NCI-H446 treated with DMSO at 0.1 percent for 48 hours (cell line): Measurements from ENCODE around the gene NPAS3.

Experiments
- DNase-seq: peaks from one replicate; lab custom pipeline; 2025; lab: John Stamatoyannopoulos, UW

NPAS3 gene

GRCh38 chr14:33587791-33588190 lies 649.1 kb downstream of the NPAS3 start:
- DNase-seq, result no peak

DNA sequence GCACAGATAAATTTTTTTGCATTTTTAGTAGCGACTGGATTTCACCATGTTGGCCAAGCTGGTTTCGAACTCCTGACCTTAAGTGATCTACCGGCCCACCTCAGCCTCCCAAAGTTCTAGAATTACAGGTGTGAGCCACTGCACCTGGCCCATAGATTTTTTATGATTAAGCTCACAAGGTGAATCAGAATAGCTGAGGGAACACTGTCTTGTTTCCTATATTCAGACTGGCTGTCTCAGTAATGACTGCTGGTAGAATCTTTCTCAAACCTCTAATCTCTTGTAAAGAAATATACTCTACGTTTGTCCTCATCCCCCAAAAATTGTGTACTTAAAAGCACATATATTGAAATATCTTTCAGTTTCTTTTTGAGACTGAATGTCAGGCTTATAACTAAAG lies 650.1 kb downstream of the NPAS3 start:
- DNase-seq, result no peak

DNA sequence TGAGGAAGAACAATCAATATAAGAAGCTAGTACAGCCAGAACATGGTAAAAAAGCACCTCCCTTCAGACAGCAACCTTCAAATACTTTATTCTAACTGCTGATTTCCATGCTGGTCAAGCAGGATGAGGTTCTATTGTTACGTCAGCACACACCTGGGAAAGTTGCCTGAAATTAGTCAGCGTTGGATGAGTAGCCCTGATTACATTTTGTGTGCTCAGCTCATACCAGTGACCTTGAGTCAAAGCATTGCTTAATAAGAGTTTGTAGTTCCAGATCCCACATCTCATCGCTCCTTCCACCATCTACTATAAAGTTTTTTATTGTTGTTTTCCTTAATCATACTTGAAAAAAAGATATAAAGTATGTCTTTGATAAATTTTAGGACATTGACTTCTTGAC lies 650.7 kb downstream of the NPAS3 start:
- no peak for DNase-seq

GRCh38 chr14:33590891-33591630 lies 652.4 kb downstream of the NPAS3 start:
- DNase-seq, result no peak

GRCh38 chr14:33592297-33592696 lies 653.6 kb downstream of the NPAS3 start:
- no peak for DNase-seq

GRCh38 chr14:33596211-33597080 lies 657.8 kb downstream of the NPAS3 start:
- no peak for DNase-seq

DNA sequence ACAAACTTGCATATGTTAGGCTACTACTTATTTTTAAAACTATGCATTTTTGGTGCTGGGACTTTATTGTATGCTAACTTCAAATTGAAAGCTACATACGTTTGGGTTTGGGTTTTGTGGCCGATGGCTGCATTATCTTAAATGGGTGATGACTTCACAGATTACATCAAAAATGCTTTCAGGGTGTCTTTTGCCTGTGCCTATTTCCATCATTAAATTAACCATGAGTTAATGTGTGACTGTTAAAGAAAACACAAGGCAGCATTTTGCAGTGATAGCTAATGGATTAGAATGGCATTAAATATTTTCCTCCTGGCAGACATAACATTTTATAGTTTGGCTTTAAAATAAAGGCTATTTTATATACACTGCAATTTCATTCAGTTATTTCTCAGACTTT lies 659.9 kb downstream of the NPAS3 start:
- DNase-seq, result no peak

DNA sequence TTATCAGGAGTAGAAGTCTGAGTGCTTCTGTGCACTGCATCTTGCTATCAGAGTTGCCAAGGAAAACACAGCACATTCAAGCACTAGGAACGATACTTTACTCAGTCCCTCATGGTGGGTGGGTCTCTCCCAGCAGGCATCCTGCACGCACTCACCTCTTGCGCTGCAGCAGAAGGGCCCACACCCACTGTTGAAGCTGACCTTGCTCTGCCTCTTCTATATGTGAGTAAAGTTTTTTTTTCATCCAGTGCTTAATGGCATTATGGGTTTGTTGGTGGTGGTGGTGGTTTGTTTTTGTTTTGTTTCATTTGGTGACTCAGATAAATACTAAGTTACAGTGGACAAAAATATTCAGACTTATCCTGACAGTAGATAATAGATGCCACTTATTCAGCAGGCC lies 663.7 kb downstream of the NPAS3 start:
- no peak for DNase-seq

DNA sequence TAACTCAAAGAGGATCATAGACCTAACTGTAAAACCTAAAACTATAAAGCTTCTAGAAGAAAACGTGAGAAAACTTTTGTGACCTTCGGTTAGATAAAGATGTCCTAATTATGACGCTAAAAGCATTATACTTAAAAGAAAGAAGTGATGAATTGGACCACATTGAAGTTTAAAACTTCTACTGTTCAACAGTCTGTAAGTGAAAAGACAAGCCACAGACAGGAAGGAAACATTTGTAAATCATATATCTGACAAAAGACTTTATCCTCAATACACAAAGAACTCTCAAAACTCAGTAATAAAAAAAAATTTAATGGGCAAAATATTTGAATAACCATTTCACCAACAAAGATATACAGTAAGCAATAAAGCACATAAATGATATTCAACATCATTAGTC lies 667.9 kb downstream of the NPAS3 start:
- no peak for DNase-seq

- no peak for DNase-seq
These were observed 670.9 kb downstream of the NPAS3 start for GRCh38 chr14:33609582-33609981.

DNA sequence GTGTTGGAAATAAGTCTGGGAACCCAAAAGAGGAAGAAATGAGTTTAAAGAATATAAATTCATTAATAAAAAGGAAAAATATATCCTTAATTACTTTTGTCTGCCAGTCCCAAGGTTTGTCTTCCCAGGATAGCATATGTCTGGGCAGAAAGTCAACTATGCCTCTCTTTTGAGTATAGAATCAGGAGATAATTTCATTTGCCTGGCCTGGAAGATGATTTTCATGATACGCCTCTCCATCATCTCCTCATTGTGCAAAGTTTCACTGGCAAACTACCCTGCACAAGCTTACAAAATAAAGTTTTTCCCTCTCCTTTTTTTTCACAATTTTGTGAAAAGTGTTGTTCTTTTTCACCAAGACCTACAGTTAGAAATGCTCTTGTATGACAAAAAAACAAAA lies 671.4 kb downstream of the NPAS3 start:
- DNase-seq, result no peak

DNA sequence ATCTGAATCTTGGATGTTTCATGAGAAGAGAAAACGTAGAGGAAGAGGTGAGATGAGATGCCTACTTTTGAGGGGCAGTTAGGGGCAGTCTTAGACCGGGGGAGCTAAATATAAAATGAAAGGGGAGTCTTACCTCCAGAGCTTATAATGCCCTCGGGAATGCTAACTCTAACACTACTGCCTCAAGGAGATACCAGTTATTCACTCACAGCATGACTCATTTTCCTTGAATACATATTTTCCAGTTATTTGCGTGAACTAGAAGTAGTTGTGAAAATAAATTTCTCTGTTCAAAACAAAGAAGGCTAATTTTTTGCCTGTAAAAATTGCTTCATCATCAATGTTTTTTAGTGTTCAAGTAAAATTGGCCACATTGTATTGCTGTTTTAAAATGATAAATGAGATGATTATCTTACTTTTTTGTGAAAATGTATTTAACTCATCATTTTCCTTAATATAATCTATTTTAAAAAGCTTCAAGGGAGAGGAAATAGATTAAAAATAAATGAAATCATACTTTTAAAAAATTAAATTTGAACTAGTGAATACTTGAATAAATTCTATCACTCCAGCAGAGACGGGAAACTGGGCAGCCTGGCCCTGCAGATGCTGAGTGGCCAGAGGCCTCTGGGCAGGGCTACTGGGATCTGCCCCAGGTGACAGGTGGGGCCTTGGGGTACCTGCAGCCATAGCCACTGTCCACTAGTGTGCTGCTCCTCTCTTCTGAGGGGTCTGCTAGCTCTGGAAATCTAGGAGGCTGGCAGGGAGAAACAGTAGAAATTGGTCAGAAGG lies 672.9 kb downstream of the NPAS3 start:
- DNase-seq, result no peak

DNA sequence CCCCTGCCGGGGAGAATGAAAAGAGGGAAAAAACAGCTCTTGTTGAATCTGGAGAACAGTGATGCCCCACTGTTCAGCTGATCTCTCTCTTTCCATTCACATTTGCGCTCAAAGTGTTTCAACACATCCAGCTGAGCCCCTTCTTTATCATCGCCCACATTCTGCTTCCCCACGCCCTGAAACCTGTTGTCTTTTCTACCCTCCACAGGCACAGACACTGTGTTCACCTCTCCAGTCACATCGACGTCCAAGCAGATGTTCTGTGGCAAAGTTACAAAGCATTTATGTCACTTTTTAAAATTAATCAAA lies 673.5 kb downstream of the NPAS3 start:
- DNase-seq, result no peak

DNA sequence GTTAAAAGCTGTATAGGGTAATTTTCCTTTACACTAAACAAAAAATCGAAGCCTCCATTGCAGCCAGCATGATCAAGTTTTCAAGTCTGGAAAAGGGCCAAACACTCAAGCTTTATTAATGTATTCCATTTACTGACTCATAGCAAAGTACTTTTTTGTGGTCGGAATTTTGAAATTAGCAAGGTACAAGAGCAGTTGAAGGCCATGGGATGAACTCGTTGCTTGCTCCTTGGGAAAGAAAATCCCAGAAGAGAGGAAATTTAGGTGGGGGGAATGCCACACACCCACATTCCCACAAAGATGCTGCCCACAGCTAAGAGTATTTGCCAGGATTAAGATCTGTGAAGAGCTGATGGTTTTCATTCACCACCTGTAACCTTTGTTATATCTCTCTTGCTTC lies 678.5 kb downstream of the NPAS3 start:
- DNase-seq, result no peak

DNA sequence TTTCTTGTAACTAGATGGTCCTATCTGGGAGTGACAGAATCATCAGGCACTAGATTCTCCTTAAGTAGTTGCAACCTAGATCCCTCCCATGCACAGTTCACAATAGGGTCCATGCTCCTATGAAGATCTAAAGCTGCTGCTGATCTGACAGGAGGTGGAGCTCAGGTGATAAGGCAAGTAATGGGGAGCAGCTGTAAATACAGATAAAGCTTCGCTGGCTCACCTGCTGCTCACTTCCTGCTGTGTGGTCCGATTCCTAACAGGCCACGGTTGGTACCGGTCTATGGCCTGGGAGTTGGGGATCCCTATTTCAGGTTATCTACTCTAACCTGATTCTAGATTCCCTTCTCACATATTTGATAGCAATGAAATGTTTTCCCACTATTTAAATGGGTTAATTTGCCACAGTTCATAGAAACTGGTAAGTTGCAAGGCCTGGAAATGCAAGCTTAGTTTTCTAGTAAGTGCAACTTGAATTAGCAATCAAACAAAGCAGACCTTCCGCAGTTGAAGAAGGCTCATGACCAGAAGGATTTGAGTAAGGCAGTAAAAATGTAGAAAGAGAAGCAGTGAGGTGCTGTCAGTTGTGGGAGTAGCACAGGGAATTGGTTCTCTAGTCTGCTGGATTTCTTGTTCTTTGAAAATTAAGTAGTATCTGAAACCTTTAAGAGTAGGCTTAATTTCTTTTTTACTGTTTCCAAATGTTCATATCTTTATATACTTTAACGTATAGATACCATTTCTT lies 679.9 kb downstream of the NPAS3 start:
- DNase-seq, result no peak

GRCh38 chr14:33622496-33622895 lies 683.8 kb downstream of the NPAS3 start:
- DNase-seq, result no peak

DNA sequence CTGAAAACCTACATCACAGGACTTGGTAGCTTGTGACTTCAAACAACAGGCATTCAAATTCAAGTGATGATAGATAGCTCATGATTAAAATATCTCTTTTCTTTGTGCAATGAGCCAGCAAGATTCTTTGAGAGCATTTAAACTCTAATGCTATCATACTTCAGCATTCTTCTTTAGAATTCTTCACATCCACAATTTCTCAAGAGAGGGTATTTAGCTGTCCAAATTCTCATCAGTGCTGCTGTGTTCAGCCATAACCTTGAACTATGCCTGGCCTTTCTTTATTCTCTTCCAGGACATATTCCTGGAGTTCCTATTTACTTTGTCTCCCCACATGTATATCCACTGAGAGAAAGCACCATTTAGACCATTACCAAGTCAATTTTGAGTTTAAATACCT lies 691.1 kb downstream of the NPAS3 start:
- no peak for DNase-seq

DNA sequence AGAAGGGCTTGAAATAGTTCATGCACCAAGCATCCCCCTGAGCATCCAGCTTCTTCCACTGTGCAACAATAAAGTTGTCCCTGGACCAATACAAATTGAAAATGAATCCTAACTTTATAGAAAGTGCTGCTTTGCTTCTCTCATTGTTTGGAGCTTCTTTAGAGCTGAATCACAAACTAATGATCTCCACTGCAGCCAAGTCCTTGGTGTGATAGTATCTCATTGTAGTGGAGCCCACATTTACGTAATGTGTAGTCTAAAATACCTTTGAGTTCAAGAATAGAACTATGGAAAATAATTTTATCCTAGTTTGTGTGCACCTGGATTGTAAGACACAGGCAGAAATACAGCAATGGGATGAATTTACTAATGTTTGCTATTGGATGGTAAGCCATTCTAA lies 692.3 kb downstream of the NPAS3 start:
- no peak for DNase-seq

GRCh38 chr14:33631441-33631840 lies 692.8 kb downstream of the NPAS3 start:
- no peak for DNase-seq

GRCh38 chr14:33634631-33635030 lies 696.0 kb downstream of the NPAS3 start:
- DNase-seq, result no peak

GRCh38 chr14:33636716-33637115 lies 698.0 kb downstream of the NPAS3 start:
- DNase-seq, result no peak

DNA sequence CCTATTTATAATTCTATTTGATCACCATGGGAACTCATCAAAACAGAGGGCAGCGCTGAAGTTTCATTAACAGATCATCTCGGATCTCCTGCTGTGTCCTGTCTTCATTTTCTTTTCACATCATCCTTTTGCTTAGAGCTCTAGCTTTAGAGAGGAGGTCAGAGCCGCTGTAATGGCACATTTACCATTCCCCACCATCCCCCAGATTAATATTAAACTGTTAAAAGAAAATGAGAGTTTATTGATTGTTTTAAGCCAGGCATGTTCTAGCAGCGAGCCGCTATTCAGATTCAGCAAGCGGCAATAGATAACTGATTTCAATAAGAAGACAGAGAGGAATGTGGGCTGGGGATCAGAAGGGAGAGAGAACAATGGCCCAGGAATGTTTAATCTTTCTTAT lies 703.4 kb downstream of the NPAS3 start:
- DNase-seq, result no peak
